GM12801 (cell line): ENCODE measurements around the gene RAB43.

ENCODE experiments used
- CTCF ChIP-seq: IDR thresholded peaks from one replicate; pipeline ENCODE4 v1.5.1; 2011; ENCODE audit warnings: control low read depth; ENCODE audit not compliant: insufficient read length; ENCODE audit errors: extremely low read depth

RAB43 gene

GRCh38 chr3:129077222-129077621 is 44.4 kb downstream of the RAB43 start:
- no peak for TF ChIP-seq CTCF

DNA sequence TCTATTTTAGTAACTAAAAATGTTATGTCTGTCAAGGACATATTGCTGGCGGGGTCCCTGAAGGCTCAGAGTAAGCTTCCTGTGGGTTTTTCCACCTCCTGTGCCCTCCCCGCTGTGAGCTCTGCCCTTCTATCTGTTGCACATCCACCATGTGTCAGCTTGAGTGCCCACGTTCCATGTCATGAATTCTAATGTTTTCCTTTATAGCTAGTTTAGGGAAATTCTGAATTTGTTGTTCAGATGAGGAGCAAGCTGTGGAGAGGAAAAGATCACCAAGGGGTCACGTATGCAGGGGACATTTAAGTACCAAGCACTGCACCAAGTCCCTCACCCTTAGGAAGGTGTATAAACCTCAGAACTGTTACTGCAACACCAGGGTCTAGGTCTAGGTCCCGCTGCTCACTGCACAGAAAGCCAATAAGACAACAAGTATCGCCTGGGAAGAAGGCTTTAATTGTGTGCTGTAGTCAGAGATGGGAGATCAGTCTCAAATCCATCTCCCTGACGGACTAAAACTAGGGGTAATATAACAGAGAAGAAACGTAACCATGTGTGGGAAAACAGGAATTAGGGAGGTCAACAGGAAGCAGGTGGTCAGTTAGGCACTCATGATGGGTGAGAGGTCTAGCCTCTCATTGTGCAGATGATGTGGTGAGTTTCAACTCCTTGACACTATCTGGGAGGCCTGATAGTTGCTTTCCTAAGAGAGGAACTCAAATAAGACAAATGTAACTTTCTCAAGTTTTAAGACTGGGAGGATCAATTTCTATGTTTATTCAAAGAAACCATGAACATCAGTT is 51.3 kb downstream of the RAB43 start:
- no peak for TF ChIP-seq CTCF

DNA sequence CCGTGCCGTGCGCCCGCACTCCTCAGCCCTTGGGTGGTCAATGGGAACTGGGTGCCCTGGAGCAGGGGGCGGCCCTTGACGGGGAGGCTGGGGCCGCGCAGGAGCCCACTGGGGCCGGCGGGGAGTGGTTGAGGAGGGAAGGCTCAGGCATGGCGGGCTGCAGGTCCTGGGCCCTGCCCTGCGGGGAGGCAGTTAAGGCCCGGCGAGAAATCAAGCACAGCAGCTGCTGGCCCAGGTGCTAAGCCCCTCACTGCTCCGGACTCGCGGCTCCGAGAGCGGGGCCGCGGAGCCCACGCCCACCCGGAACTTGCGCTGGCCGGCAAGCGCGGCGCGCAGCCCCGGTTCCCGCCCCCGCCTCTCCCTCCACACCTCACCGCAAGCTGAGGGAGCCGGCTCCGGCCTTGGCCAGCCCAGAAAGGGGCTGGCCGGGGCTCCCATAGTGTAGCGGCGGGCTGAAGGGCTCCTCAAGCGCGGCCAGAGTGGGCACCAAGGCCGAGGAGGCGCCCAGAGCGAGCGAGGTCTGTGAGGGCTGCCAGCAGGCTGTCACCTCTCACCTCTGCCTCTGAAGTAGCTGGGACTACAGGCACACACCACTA is 53.2 kb downstream of the RAB43 start:
- TF ChIP-seq CTCF: no peak

- TF ChIP-seq CTCF: no peak
These were observed 55.9 kb downstream of the RAB43 start for GRCh38 chr3:129065720-129066073.

DNA sequence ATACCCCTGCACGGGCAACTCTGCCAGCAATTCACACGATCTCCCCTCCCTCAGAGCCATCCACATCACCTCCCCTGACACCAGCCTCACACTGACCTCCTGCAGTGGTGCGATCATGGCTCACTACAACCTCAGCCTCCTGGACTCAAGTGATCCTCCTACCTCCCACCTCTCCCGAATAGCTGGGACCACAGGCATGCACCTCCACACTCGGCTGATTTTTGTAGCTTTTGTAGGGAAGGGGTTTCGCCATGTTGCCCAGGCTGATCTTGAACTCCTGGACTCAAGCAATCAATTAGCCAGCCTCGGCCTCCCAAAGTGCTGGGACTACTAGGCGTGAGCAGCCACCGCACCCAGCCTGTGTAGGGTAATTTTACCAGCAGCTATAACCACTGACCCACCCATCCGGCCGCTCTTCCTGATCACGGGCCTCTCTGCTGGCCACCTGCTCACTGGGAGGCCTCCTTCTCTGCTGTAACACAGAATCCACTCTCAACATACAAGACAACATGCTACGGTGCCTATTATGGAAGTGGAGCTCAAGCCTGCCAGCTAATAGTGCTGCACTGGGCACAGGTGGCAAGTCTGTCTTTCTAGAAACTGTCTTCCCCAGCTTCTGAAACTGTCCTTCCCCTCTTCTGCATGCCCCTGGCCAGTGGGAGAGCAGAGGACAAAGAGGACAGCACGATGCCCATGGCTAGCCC is 56.4 kb downstream of the RAB43 start:
- no peak for TF ChIP-seq CTCF

- no peak for TF ChIP-seq CTCF
These were observed 57.6 kb downstream of the RAB43 start for GRCh38 chr3:129063841-129064482.

DNA sequence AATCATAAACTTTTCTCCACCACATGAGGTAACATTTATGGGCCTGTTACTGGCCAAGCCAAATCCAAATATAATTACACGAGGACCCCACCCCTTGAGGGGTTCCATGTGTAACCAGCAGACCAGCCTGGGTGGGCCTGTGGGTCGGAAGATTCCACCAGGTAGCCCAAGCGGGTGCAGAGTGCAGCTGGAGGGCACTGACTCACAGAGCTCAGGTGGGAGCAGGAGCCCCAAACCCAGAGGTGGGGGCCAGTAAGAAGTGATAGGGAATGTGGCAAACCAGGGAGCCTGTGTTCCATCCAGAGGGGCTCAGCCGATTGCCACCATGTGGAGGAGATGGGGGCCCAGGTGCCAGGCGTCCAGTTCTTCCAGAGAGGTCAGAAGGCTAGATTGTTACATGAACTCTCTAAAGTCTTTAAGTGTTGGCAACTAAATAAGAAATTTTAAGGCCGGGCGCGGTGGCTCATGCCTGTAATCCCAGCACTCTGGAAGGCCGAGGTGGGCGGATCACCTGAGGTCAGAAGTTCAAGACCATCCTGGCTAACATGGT is 58.4 kb downstream of the RAB43 start:
- no peak for TF ChIP-seq CTCF
